ENCODE results near the gene SGMS1. TPM values are rescaled to one million over a fixed set of nuclear protein-coding genes. Genes with fewer than 3 reads are reported as not detected.

SGMS1 gene
- total and polyA plus RNA-seq, 2 donors (not counting 3 experiments of a cell fraction or from before 2014, with no cell fraction given) = 9.7 to 23.7 TPM

- no peak for DNase-seq (ENCODE audit: low read depth, low spot score)
- no TSS peak for BruUV-seq (replicated peaks)
- FAIRE-seq = no peak
- no peaks in the 10 kb centered on the region for H3K36me3 ChIP-seq (ENCODE audit: control insufficient read depth in 2 of 2, extremely low read depth in 1 of 2, insufficient read depth in 2 of 2, low read length in 2 of 2)
- H3K9me3 ChIP-seq (replicated peaks; ENCODE audit: control insufficient read depth, insufficient read depth, low read length) = no peaks in the 10 kb centered on the region
- H3K79me2 ChIP-seq (ENCODE audit: control insufficient read depth, insufficient read depth, low read length) = peaks cover 15% of the 10 kb centered on the region
- H2AFZ ChIP-seq (ENCODE audit: low read depth, low read length) = no peak overlapping the region
- POLR2A ChIA-PET = no interaction called here
- no peaks in the 10 kb centered on the region for H3K9me1 ChIP-seq (replicated peaks; ENCODE audit: control insufficient read depth, extremely low read depth, insufficient read depth, low read length)
- dilution Hi-C loops (cut with MboI; ENCODE audit: extremely low pct_ligation_motif_present, low sequenced_read_pairs) = no loop called here
- H3K27ac ChIP-seq (ENCODE audit: insufficient read depth, low read depth, low read length) = no peak overlapping the region
- peaks cover 3% of the 10 kb centered on the region for H4K20me1 ChIP-seq (replicated peaks; ENCODE audit: control insufficient read depth, extremely low read depth, insufficient read depth, low read length)
- no peak overlapping the region for H3K4me2 ChIP-seq (ENCODE audit: insufficient read depth, low read length)
- no peak overlapping the region for H3K4me3 ChIP-seq (replicated peaks in 1 of 3; ENCODE audit: insufficient read depth in 1 of 3, low read depth in 1 of 3, low read length in 3 of 3)
- no peak for TF ChIP-seq POLR2A (IDR thresholded peaks at IDR 0.05; ENCODE audit: low read depth, low read length)
- no peak for TF ChIP-seq EZH2 (IDR thresholded peaks at IDR 0.05; ENCODE audit: borderline replicate concordance, low read depth, low read length, severe bottlenecking)
- TF ChIP-seq FOS (IDR thresholded peaks at IDR 0.05; ENCODE audit: borderline replicate concordance, insufficient read depth, low read length) = no peak
- no peak for TF ChIP-seq POLR2AphosphoS5 (IDR thresholded peaks at IDR 0.05; ENCODE audit: insufficient read depth, low read depth, low read length)
- TF ChIP-seq CTCF (IDR thresholded peaks at IDR 0.05; ENCODE audit: extremely low read depth in 1 of 2, insufficient read depth in 1 of 2, low read depth in 1 of 2, low read length in 2 of 2) = no peak
- TF ChIP-seq GATA2 (IDR thresholded peaks at IDR 0.05; ENCODE audit: insufficient read depth, insufficient read length, low read depth, low read length) = no peak
- peaks cover 3% of the 10 kb centered on the region for H3K4me1 ChIP-seq (ENCODE audit: control insufficient read depth, extremely low read depth, insufficient read depth, low read length)
- H3K27me3 ChIP-seq (ENCODE audit: control insufficient read depth in 2 of 2, insufficient read depth in 2 of 2, low read length in 2 of 2) = no peaks in the 10 kb centered on the region
- H3K9ac ChIP-seq (replicated peaks; ENCODE audit: extremely low read depth, insufficient read depth, low read length) = no peak overlapping the region
- CTCF ChIA-PET = interaction anchor here (0.7 to 2.1 kb wide), 6 partner anchors 10 to 22 kb away, joined by 3 to 23 read pairs (median 4); no protein-coding TSS in a partner anchor
- intact Hi-C loops (cut with micrococcal nuclease) = no loop called here
Observed at GRCh38 chr10:50382576-50383023, 241.2 kb downstream of the SGMS1 start.

Data from endothelial cell of umbilical vein (primary cell).